ENCODE results near the gene SELENOI.

Gene SELENOI

DNA sequence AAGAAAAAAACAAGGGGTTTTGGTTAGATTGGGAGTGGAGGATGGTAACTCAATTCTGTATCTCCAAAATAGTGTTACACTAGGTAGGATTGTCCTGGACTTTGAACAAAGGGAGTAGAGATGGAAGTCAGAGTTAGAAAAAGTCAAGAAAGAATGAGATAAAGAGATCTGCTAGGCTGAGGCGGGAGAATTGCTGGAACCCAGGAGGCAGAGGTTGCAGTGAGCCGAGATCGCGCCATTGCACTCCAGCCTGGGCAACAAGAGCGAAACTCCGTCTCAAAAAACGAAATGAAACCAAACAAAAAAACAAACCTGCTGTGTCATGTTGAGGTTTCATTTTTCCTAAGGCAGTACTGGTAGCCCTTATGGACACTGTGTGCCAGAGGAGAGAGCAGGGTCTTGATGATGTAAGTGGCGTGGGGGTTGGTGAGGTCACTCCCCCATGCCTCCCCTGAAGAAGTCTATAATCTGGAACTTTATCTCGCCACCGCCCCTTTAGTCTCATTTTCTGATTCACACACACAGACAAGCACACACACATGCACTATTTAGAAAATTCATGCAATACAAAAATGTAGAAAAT lies 66.2 kb downstream of the SELENOI start:
- DNase-seq: no peak

DNA sequence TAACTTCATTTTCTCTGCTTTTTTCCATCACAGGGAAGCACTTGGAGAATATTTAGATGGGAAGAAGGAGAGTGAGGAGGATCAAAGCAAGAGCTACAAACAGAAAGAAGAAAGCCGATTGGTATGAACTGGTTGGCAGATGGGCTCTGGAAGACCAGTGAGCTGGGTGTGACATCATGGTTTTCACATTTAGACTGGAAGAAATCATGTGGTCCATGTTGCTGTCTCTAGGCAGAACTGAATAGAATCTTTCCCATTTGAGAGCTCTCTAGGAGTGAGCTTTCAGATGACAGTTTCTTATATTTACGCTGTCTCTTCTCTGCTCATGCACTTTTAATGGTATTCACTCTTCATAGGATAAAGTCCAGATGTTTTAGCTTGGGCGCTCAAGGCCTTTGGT lies 68.4 kb downstream of the SELENOI start:
- no peak for DNase-seq

DNA sequence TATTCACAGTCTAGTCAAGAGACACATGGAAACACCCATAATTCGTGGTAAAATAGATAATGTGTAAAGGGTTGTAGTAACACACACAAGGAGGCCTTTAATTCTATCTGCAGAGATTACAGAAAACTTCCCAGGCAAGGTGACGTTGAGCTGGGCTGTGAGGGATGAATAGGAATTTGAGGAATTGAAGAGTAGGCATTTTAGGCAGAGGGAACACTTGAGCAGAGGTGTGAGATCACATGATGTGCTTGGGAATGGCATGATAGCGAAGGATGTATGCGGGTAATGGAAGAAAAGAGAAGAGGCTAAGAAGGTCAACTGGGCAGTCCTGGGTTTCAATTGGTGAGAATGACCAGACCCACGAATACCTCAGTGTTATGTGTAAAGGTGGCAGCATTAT lies 76.0 kb downstream of the SELENOI start:
- DNase-seq: no peak

DNA sequence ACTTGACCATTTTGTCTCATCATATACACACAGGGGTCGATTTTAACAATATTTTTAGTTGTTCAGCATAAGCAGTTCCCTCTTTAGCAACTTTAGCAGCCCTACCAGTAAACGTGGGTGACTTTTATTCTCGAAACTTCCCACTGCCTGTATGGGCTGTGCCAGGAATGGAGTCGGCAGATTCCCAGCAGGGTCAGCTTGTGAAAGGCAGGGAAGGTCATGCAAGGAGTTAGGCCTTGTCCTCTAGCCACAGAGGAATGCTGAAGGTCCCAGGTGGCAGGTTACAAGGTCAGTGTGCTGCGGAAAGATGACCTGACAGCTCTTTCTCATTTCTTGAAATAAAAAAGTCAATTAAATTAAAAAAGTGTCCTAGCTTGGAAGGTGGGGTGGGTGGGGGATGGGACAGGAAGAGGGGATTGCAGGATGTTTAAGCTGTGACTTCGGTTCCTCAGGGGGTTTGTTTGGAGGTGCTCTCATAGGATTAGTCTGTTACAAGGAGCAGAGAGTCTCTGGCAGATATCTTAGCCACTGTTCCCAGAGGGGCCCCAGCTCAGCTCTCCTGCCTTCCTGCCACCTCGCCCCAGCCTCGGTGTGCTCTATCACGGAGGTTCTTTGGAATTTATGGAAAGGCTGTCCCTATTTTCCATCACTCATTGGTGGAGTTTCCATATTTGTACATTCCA lies 77.1 kb downstream of the SELENOI start:
- DNase-seq: no peak

DNA sequence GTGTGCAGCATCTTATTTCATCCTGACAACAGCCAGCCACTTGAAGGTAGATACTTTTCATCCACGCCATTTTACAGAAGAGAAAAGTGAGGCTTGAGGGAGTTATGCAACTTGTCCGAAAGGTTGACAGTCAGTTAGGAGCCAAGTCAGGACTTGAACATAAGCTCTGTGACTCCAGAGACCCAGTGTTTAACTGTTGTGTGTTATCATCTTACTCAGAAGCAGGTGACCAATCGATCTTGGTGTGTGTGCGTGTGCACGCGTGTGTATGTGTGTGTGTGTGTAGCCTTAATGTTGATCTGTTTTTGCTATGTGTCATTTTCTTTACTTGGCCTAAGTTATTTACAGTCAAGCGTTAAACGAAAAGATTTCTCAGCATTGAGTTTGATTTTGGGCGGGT lies 77.8 kb downstream of the SELENOI start:
- no peak for DNase-seq

DNA sequence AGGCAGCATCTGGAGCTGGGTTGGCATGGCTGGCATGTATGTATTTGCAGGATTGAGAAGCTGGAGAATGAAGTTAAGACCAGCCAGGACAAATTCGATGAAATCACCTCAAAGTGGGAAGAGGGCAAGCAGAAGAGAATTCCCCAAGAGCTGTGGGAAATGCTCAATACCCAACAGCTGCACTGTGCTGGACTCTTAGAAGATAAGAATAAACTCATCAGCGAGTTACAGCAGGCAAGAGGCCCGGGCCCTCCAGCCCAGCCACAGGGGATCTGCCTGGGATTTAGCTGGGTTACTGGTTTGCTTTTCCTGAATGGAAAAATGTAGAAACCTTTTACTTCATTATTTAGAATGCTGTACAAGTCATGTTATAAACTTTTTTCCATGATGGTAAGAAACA lies 78.3 kb downstream of the SELENOI start:
- DNase-seq: no peak

DNA sequence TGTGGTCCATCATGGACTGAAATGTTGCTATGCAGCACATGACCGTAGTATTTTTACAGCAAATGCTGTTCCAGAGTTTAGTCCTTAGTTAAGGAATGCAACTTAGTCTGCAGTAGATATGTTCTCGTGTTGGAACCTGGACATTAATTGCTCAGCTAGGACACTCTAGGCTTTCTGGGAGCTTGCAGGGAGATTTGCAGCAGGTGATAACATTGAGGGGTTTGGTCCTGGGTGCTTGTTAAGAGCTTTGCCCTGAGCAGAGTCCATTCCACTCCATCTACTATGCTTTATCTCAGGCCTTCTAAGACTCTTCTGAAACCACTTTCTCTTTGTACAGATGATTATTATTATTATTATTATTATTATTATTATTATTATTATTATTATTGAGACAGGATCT lies 82.9 kb downstream of the SELENOI start:
- no peak for DNase-seq

DNA sequence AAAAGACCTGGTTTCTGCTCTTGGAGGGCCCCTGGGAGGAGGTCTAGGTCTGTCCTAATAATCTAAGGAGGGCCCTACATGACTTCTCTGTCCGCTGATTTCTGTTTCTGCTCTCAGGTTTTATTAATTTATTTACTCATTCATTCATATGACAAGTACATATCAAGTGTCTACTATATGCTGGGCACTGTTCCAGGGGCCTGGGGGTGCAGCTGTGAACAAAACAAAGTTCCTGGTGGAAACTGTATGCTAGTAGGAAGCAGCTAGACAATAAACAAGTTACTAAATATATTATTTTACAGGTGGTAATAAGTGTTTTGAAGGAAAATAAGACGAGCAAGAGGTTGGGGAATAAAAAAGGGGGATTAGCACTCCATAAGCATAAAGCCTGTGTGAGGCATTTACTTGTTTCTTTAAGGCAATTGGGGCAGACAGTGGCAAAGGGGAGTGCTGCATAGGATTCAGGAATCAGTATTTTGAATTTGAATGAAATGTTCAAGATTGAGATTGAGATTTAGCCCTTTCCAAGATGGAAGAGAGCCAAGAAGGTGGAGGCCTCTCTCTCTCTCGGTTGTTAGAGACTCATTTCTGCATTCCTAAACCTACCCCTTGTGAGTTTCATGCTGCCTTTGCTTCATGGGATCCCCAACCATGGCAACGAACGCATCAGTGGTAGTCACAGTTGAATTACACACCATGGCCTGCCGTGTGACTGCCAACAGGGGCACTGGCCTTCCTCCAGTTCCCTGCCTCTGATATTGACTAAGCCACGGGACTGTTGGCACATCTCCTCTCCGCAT lies 84.0 kb downstream of the SELENOI start:
- DNase-seq: no peak

DNA sequence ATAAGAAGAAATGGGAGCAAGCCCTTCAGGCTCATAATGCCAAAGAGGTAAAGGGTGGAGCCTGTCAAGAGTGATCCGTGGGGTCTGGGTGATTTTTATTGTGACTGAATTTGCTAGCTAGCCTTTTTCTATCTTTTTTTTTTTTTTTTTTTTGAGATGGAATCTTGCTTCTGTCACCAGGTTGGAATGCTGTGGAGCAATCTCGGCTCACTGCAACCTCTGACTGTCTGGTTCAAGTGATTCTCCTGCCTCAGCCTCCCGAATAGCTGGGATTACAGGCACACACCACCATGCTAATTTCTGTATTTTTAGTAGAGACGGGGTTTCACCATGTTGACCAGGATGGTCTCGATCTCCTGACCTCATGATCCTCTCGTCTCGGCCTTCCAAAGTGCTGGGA lies 84.9 kb downstream of the SELENOI start:
- peak; percentile 28 for DNase-seq

DNA sequence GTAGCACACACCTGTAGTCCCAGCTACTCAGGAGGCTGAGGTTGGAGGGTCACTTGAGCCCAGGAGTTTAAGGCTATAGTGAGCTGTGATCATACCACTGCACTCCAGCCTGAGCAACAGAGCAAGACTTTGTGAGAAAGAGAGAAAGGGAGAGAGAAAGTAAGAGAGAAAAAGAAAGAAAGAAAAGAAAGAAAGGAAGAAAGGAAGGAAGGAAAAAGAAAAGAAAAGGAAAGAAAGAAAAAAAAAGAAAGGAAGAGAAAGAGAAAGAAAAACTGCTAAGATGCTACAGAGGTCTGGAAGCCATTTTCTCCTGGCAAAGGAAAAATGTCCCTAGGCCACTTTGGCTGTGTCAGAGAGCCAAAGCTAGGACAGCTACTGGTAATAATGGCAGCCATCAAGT lies 86.4 kb downstream of the SELENOI start:
- DNase-seq: no peak

DNA sequence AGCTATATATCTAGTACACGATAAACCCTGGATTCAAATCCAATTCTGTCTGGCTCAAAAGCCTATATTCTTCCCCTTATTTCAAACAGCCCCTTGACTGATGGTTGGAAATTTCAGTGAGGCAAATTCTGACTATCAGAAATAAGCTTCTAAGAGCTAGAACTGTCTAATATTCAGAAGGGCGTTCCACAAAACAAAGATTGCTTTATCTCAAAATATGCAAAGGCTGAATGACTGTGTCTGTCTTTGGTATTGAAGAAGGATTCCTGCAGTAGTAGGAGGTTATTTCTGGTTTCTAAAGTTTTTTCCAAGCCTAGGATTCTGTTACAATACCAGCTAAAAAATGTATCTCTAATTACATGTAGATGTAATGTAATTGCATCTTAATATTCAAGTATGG lies 86.9 kb downstream of the SELENOI start:
- DNase-seq: no peak

DNA sequence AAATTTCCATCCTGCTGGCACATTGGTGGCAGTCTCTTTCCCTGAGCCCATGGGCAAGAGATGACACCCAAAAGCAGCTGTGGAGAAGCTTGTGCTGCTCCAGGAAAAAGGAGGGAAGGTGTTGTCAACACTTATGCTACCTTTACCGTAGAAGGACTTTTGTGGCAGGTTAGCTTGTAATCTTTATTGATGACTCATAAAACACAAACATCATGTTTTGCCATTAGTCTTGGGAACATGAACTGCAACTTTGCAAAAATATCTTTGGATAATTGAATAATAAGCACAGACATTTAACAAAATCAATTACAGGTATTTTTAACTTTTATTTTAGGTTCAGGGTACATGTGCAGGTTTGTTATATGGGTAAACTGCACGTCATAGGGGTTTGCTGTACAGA lies 89.2 kb downstream of the SELENOI start:
- DNase-seq: no peak

DNA sequence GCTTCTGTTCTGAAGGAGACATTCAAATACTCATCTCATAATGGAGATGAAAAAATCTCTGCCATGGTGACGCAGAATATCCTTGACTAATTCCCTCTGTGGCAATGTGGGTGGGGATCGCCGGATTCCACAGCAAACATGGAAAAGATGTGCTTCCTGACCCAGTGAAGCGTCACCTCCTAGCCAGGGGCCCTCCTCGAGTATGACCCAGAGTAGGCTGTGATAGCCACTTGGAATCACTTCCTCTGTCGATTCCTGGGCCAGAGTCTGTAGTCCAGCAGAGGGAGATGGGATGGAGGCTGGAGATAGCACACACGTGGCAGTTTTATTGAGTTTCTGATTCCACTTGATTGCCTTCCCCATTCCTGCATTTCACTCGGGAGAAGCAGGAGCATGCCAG lies 92.6 kb downstream of the SELENOI start:
- no peak for DNase-seq

DNA sequence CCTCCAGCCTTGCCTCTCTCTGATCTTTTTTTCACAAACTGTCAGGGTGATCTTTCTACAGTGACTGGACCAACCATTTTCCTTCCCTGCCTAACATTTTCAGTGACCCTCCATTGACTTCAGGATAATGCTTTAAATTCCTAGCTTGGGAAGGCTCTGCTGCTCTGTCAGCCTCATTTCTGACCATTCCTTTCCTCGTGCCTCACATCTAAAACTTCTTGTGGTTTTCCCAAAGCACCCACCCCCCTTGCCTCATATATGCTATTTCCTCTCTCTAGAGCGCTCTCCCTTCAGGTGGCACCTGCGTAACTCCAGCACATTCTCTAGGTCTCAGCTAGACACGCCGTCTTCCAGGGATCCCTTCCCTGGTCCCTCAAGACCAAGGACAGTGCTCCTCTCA lies 93.0 kb downstream of the SELENOI start:
- no peak for DNase-seq

DNA sequence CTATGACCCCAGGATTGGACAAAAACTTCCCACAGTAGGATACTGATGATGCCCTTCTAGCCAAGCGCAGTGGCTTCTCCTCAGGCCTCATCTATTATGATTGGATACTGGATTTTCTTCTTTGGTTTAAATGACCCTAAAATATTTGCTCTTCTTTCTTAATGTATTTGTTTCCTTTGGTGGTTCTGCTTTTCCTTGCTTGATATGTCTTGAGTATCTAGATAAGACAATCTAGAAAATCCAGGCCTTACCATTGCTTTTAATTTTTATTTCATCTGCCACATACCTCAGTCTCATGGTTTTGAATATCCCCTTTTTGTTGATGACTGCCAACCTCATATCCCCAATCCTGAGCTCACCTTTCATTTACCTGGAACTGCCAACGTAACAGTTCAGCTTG lies 96.4 kb downstream of the SELENOI start:
- no peak for DNase-seq

DNA sequence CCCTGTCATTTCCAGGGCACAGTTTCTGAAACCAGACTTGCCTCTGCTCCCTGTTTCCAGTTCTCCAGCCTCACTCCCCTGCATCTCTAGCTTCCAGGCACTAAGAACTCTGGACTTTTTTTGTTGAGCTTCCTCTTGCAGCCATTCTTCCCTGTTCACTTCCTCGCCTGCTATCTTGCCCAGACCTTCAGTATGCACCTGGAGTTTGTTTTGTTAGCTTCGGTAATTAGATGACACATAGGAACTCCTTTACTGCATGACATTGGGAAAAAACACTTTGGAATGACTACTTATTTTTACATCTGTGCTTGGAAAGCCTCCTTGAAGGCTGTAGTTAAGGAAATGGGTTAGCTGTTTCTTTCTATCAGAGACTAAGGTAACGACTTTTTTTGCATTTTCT lies 96.8 kb downstream of the SELENOI start:
- DNase-seq: no peak

DNA sequence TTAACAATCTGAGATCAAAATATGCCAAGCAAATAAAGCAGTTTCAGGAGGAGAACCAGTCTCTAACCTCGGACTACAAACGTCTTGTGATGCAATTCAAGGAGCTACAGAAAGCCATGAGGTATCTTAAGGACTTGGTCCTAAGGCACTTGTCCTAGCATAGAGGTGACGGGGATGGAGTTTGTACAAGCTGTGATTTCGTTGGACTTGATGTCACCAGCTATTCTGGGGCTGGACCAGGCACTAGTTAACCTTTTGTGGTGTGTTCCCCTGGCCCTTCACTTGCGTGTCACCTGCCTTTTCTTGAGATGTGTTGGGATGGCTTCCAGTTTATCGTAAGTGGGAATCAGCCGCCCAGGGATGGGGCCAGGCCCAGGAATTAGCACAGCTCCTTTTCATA lies 98.3 kb downstream of the SELENOI start:
- no peak for DNase-seq

Measured in HCEC 1CT (cell line).